GM19452 (cell line): ENCODE data around the gene APBB1.
A peak's percentile ranks its signal among the peaks of the same experiment; 100 is the strongest.

Experiments
- ATAC-seq: cut with Tn5 transposase; IDR thresholded peaks from one replicate; pipeline ENCODE4 v1.9.1; 2021; ENCODE audit not compliant: unreplicated experiment

Gene APBB1

GRCh38 chr11:6417907-6418556, 862 bp downstream of the APBB1 start:
- ATAC-seq, result no peak

- no peak for ATAC-seq
These were observed 3.1 kb downstream of the APBB1 start for GRCh38 chr11:6415797-6416196.

- ATAC-seq, result peak; percentile 57
These were observed 4.0 kb downstream of the APBB1 start for GRCh38 chr11:6414874-6415328.

GRCh38 chr11:6413791-6414201, 5.1 kb downstream of the APBB1 start:
- ATAC-seq, result no peak

- no peak for ATAC-seq
These were observed 7.3 kb downstream of the APBB1 start for GRCh38 chr11:6411594-6412031.

GRCh38 chr11:6410695-6411430, 8.0 kb downstream of the APBB1 start:
- ATAC-seq, result no peak

- no peak for ATAC-seq
These were observed 12.5 kb downstream of the APBB1 start for GRCh38 chr11:6406370-6406769.

GRCh38 chr11:6405846-6406245, 13.0 kb downstream of the APBB1 start:
- no peak for ATAC-seq

- ATAC-seq, result no peak
These were observed 13.7 kb downstream of the APBB1 start for GRCh38 chr11:6405052-6405667.

- ATAC-seq, result no peak
These were observed 14.4 kb downstream of the APBB1 start for GRCh38 chr11:6404342-6405051.

GRCh38 chr11:6403539-6403938, 15.4 kb downstream of the APBB1 start:
- ATAC-seq, result no peak

- peak; percentile 90 for ATAC-seq
These were observed 16.3 kb downstream of the APBB1 start for GRCh38 chr11:6402561-6402981.

- ATAC-seq, result peak; percentile 51
These were observed 16.8 kb downstream of the APBB1 start for GRCh38 chr11:6402061-6402470.

GRCh38 chr11:6401464-6401863, 17.4 kb downstream of the APBB1 start:
- ATAC-seq, result no peak

GRCh38 chr11:6400431-6401345, 18.2 kb downstream of the APBB1 start:
- no peak for ATAC-seq

GRCh38 chr11:6397636-6398035, 21.3 kb downstream of the APBB1 start:
- no peak for ATAC-seq

GRCh38 chr11:6397156-6397555, 21.7 kb downstream of the APBB1 start:
- no peak for ATAC-seq

GRCh38 chr11:6395470-6396060, 23.3 kb downstream of the APBB1 start:
- ATAC-seq, result no peak

GRCh38 chr11:6393989-6394670, 24.8 kb downstream of the APBB1 start:
- no peak for ATAC-seq
